IPS-15b (cell line): ENCODE results near the gene UBN1.
"Not testable (repeated sequence)": the region's sequence is repeated elsewhere in the genome, so short reads cannot be mapped to it uniquely, and the experiment has no call there.

Source experiments
- H3K27me3 ChIP-seq: one replicate; pipeline ENCODE4 v1.6.1; 2013; ENCODE audit warnings: low read length; ENCODE audit not compliant: control insufficient read depth, insufficient read depth
- H3K36me3 ChIP-seq: one replicate; pipeline ENCODE4 v1.6.1; 2013; ENCODE audit warnings: low read length; ENCODE audit not compliant: control insufficient read depth, insufficient read depth
- H3K4me1 ChIP-seq: one replicate; pipeline ENCODE4 v1.6.1; 2013; ENCODE audit warnings: mild to moderate bottlenecking, low read length; ENCODE audit not compliant: control insufficient read depth, insufficient read depth
- H3K4me3 ChIP-seq: one replicate; pipeline ENCODE4 v1.5.1; 2013; ENCODE audit warnings: low read depth, low read length
- H3K9ac ChIP-seq: one replicate; pipeline ENCODE4 v1.6.1; 2013; ENCODE audit warnings: low read depth, mild to moderate bottlenecking, low read length
- H3K9me3 ChIP-seq: one replicate; pipeline ENCODE4 v1.6.1; 2013; ENCODE audit warnings: mild to moderate bottlenecking, low read length; ENCODE audit not compliant: control insufficient read depth, insufficient read depth

The UBN1 gene

GRCh38 chr16:4891097-4891885 lies 44.0 kb downstream of the UBN1 start:
- Histone ChIP-seq H3K36me3 (peaks cover 81% of the 10 kb centered on the region), H3K9me3 (no peaks in the 10 kb centered on the region), H3K4me1 (no peaks in the 10 kb centered on the region), H3K9ac (no peak overlapping the region), H3K4me3 (no peak overlapping the region), H3K27me3 (no peaks in the 10 kb centered on the region)

- Histone ChIP-seq H3K36me3 (peaks cover 76% of the 10 kb centered on the region), H3K4me3 (no peak overlapping the region)
These were observed 44.6 kb downstream of the UBN1 start for GRCh38 chr16:4891886-4892216.

GRCh38 chr16:4892361-4893102 lies 45.3 kb downstream of the UBN1 start:
- H3K27me3 ChIP-seq = no peaks in the 10 kb centered on the region
- no peaks in the 10 kb centered on the region for H3K4me1 ChIP-seq
- H3K9ac ChIP-seq = no peak overlapping the region
- no peak overlapping the region for H3K4me3 ChIP-seq
- peaks cover 73% of the 10 kb centered on the region for H3K36me3 ChIP-seq
- H3K9me3 ChIP-seq = no peaks in the 10 kb centered on the region

More at GRCh38 chr16:4891886-4892216, 44.6 kb downstream of the UBN1 start:
- no peaks in the 10 kb centered on the region for H3K4me1 ChIP-seq
- no peak overlapping the region for H3K9ac ChIP-seq
- no peaks in the 10 kb centered on the region for H3K9me3 ChIP-seq
- no peaks in the 10 kb centered on the region for H3K27me3 ChIP-seq

- no peaks in the 10 kb centered on the region for H3K27me3 ChIP-seq
- no peaks in the 10 kb centered on the region for H3K4me1 ChIP-seq
- H3K4me3 ChIP-seq = no peak overlapping the region
- H3K36me3 ChIP-seq = peaks cover 71% of the 10 kb centered on the region
- H3K9ac ChIP-seq = no peak overlapping the region
- H3K9me3 ChIP-seq = no peaks in the 10 kb centered on the region
These were observed 46.0 kb downstream of the UBN1 start for GRCh38 chr16:4893103-4893862.

GRCh38 chr16:4894276-4895150 lies 47.2 kb downstream of the UBN1 start:
- H3K36me3 ChIP-seq = peaks cover 64% of the 10 kb centered on the region
- no peaks in the 10 kb centered on the region for H3K9me3 ChIP-seq
- no peaks in the 10 kb centered on the region for H3K4me1 ChIP-seq
- H3K27me3 ChIP-seq = no peaks in the 10 kb centered on the region
- no peak overlapping the region for H3K9ac ChIP-seq
- H3K4me3 ChIP-seq = no peak overlapping the region

GRCh38 chr16:4895366-4895765 lies 48.1 kb downstream of the UBN1 start:
- H3K9ac ChIP-seq = no peak overlapping the region
- H3K4me1 ChIP-seq = no peaks in the 10 kb centered on the region
- H3K4me3 ChIP-seq = no peak overlapping the region
- H3K36me3 ChIP-seq = peaks cover 57% of the 10 kb centered on the region
- no peaks in the 10 kb centered on the region for H3K27me3 ChIP-seq
- no peaks in the 10 kb centered on the region for H3K9me3 ChIP-seq

GRCh38 chr16:4896761-4897160 lies 49.5 kb downstream of the UBN1 start:
- peaks cover 58% of the 10 kb centered on the region for H3K36me3 ChIP-seq
- H3K4me1 ChIP-seq, H3K9ac ChIP-seq, H3K9me3 ChIP-seq, H3K4me3 ChIP-seq, H3K27me3 ChIP-seq: not testable (repeated sequence)

- Histone ChIP-seq H3K4me1 (no peaks in the 10 kb centered on the region), H3K36me3 (peaks cover 59% of the 10 kb centered on the region)
These were observed 50.0 kb downstream of the UBN1 start for GRCh38 chr16:4897328-4897727.

GRCh38 chr16:4898811-4899473 lies 51.7 kb downstream of the UBN1 start:
- H3K36me3 ChIP-seq = peaks cover 49% of the 10 kb centered on the region
- no peaks in the 10 kb centered on the region for H3K4me1 ChIP-seq
- H3K4me3 ChIP-seq = no peak overlapping the region
- H3K27me3 ChIP-seq = no peaks in the 10 kb centered on the region
- no peaks in the 10 kb centered on the region for H3K9me3 ChIP-seq
- H3K9ac ChIP-seq = no peak overlapping the region

More at GRCh38 chr16:4897328-4897727, 50.0 kb downstream of the UBN1 start:
- no peak overlapping the region for H3K4me3 ChIP-seq
- no peak overlapping the region for H3K9ac ChIP-seq
- no peaks in the 10 kb centered on the region for H3K27me3 ChIP-seq
- no peaks in the 10 kb centered on the region for H3K9me3 ChIP-seq

- Histone ChIP-seq H3K9ac (no peak overlapping the region), H3K9me3 (no peaks in the 10 kb centered on the region), H3K4me1 (no peaks in the 10 kb centered on the region), H3K27me3 (no peaks in the 10 kb centered on the region), H3K36me3 (peaks cover 45% of the 10 kb centered on the region), H3K4me3 (no peak overlapping the region)
These were observed 52.2 kb downstream of the UBN1 start for GRCh38 chr16:4899474-4899846.

- H3K9me3 ChIP-seq = no peaks in the 10 kb centered on the region
- H3K9ac ChIP-seq = no peak overlapping the region
- H3K4me3 ChIP-seq = no peak overlapping the region
- H3K36me3 ChIP-seq = peaks cover 39% of the 10 kb centered on the region
- no peaks in the 10 kb centered on the region for H3K4me1 ChIP-seq
- H3K27me3 ChIP-seq = no peaks in the 10 kb centered on the region
These were observed 52.8 kb downstream of the UBN1 start for GRCh38 chr16:4900036-4900435.
